Measurements from ENCODE around the gene NUP93.

The NUP93 gene

DNA sequence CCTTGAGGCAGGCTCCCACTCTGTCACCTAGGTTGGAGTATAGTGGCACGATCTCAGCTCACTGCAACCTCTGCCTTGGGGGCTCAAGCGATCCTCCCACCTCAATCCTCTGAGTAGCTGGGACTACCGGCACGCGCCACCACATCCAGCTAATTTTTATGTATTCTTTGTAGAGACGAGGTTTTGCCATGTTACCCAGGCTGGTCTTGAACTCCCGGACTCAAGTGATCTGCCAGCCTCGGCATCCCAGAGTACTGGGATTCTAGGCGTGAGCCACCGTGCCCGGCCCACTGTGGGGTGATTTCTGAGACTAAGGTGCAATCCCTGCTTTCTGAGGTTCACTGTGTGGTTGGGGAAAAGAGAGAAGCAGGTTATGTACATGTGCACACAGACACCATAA is 123.0 kb downstream of the NUP93 start:
- Histone ChIP-seq H3K4me3 (ENCODE audit: low read depth, low read length) (no peak overlapping the region), H3K27ac (no peak overlapping the region), H3K27me3 (replicated peaks) (no peaks in the 10 kb centered on the region), H3K36me3 (replicated peaks) (no peaks in the 10 kb centered on the region)
- in situ Hi-C loops (cut with HindIII; ENCODE audit: low pct_ligation_motif_present, low sequenced_read_pairs), result no loop called here
- TF ChIP-seq CTCF (IDR thresholded peaks at IDR 0.05; ENCODE audit: low read depth, low read length, missing control alignments), result no peak
- no peak for DNase-seq

GRCh38 chr16:56855201-56855600 is 125.3 kb downstream of the NUP93 start:
- no peak overlapping the region for H3K4me3 ChIP-seq (ENCODE audit: low read depth, low read length)
- no peak for DNase-seq
- H3K36me3 ChIP-seq (replicated peaks), result no peaks in the 10 kb centered on the region
- no peak for TF ChIP-seq CTCF (IDR thresholded peaks at IDR 0.05; ENCODE audit: low read depth, low read length, missing control alignments)
- no peak overlapping the region for H3K27ac ChIP-seq
- no peaks in the 10 kb centered on the region for H3K27me3 ChIP-seq (replicated peaks)
- in situ Hi-C loops (cut with HindIII; ENCODE audit: low pct_ligation_motif_present, low sequenced_read_pairs), result no loop called here

- no peak for DNase-seq
- Histone ChIP-seq H3K27me3 (replicated peaks) (no peaks in the 10 kb centered on the region), H3K36me3 (replicated peaks) (no peaks in the 10 kb centered on the region), H3K27ac (no peak overlapping the region), H3K4me3 (ENCODE audit: low read depth, low read length) (no peak overlapping the region)
- in situ Hi-C loops (cut with HindIII; ENCODE audit: low pct_ligation_motif_present, low sequenced_read_pairs), result no loop called here
- no peak for TF ChIP-seq CTCF (IDR thresholded peaks at IDR 0.05; ENCODE audit: low read depth, low read length, missing control alignments)
Observed at GRCh38 chr16:56855946-56856345, 126.0 kb downstream of the NUP93 start.

GRCh38 chr16:56856876-56857447 is 127.0 kb downstream of the NUP93 start:
- in situ Hi-C loops (cut with HindIII; ENCODE audit: low pct_ligation_motif_present, low sequenced_read_pairs), result no loop called here
- no peaks in the 10 kb centered on the region for H3K36me3 ChIP-seq (replicated peaks)
- no peak overlapping the region for H3K27ac ChIP-seq
- no peaks in the 10 kb centered on the region for H3K27me3 ChIP-seq (replicated peaks)
- no peak for DNase-seq
- H3K4me3 ChIP-seq (ENCODE audit: low read depth, low read length), result no peak overlapping the region
- no peak for TF ChIP-seq CTCF (IDR thresholded peaks at IDR 0.05; ENCODE audit: low read depth, low read length, missing control alignments)

GRCh38 chr16:56858374-56858773 is 128.4 kb downstream of the NUP93 start:
- Histone ChIP-seq H3K36me3 (replicated peaks) (no peaks in the 10 kb centered on the region), H3K27me3 (replicated peaks) (no peaks in the 10 kb centered on the region), H3K27ac (no peak overlapping the region), H3K4me3 (ENCODE audit: low read depth, low read length) (no peak overlapping the region)
- no peak for DNase-seq
- TF ChIP-seq CTCF (IDR thresholded peaks at IDR 0.05; ENCODE audit: low read depth, low read length, missing control alignments), result no peak
- in situ Hi-C loops (cut with HindIII; ENCODE audit: low pct_ligation_motif_present, low sequenced_read_pairs), result no loop called here

DNA sequence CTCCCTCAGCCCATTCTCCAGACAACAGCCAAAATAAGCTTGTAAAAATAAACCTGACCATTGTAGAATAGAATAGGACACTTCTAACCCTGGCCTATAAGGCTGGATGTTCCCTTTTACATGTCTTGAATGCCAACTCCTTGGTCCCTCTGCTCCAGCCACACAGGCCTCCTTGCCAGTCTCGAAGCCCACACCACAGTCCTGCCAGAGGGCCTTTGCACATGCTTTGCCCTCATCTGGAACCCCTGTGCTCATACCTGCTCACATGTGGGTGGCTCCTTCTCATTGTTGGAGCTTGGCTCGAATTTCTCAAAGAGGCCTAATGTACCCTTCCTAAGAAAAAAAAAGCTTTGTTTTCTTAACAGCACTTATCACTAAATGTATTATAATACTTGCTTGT is 129.7 kb downstream of the NUP93 start:
- no peaks in the 10 kb centered on the region for H3K27me3 ChIP-seq (replicated peaks)
- TF ChIP-seq CTCF (IDR thresholded peaks at IDR 0.05; ENCODE audit: low read depth, low read length, missing control alignments), result no peak
- DNase-seq, result no peak
- no peak overlapping the region for H3K4me3 ChIP-seq (ENCODE audit: low read depth, low read length)
- in situ Hi-C loops (cut with HindIII; ENCODE audit: low pct_ligation_motif_present, low sequenced_read_pairs), result no loop called here
- no peaks in the 10 kb centered on the region for H3K36me3 ChIP-seq (replicated peaks)
- H3K27ac ChIP-seq, result no peak overlapping the region

Data from brain microvascular endothelial cell (primary cell).